ENCODE results near the gene INS.

The INS gene

DNA sequence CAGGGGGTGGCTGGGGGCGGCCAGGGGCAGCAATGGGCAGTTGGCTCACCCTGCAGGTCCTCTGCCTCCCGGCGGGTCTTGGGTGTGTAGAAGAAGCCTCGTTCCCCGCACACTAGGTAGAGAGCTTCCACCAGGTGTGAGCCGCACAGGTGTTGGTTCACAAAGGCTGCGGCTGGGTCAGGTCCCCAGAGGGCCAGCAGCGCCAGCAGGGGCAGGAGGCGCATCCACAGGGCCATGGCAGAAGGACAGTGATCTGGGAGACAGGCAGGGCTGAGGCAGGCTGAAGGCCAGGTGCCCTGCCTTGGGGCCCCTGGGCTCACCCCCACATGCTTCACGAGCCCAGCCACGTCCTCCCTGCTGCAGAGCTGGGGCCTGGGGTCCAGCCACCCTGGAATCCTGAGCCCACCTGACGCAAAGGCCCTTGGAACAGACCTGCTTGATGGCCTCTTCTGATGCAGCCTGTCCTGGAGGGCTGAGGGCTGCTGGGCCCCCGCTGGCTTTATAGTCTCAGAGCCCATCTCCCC, at the start of gene INS:
TSS of gene INS (minus strand) at position 474 of the 524 bp plus-strand sequence. CDS start at position 236, 238 bp downstream.
- DNase-seq = no peak

DNA sequence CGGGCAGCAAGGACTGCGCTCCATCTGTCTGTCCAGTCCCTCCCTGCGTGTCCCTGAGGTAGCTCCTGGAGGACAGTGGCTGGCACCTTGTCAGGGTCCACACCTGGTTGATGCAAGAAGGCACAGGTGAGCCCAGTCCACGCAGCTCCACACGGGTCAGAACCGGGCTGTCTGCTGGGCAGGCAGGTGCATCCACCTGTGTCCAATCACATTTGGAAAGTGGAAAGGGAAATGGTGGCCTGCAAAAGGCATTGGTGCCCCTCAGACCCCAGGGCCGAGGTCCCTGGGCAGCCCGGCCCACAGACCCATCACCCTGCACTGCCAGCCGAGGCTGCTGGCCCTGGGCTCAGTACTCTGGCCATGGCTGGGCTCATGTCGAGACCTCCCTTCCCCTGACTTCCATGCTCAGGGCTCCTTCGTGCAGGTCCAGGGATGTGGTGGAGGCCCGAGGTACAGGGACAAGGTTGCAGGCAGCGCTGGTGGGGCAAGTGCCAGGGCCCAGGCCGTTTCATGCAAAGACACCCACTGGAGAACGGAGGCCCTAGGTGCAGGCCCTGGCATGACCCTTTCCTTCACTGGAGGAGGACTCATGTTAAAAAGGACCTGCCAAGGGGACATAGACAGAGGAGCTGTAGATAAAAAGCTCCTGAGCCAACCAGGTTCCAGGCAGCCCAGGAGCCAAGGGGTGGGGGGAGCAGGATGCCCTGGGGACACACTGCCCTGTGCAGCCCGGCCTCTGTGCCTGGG, 49.5 kb upstream of the INS start:
- no peak for DNase-seq

DNA sequence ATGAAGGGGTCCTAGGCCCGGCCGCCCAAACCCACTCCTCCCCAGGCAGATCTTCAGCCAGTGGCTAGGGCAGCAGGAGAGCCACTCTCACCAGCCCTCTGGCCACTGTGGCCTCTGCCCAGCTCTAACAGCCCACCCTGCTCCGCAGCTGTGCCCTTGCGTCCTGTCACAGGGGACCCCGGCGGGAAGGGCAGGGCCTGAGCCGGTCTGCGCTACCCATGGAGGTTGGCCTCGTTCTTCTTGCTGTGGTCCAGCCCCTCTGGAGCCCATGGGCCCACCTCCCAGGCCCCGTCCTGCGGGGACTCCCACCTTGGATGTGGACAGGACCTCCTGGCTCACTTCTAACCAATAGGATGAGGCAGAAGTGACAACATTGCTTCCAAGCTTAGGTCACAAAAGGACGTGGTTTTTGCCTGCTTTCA, 48.9 kb upstream of the INS start:
- no peak for DNase-seq

DNA sequence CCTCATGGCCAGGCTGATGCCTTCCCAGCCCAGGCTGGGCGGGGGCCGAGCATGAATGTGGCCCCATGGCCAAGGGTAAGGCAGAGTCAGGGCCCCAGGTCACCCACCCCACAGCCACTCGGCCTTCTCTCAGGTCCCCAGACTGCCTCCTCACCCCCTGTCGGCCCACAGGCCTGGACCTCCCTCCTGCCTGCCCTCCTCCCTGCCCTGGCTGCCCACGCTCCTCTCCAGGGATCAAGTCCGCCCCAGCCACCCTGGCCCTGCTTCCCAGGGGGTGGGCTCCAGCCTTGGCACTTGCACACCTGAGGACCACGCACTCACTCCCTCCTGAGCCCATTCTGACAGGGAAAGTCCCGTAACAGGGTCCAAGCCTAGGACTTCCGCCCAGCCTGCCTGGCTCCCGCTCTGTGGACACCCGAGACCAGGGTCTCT, 48.4 kb upstream of the INS start:
- DNase-seq = no peak

DNA sequence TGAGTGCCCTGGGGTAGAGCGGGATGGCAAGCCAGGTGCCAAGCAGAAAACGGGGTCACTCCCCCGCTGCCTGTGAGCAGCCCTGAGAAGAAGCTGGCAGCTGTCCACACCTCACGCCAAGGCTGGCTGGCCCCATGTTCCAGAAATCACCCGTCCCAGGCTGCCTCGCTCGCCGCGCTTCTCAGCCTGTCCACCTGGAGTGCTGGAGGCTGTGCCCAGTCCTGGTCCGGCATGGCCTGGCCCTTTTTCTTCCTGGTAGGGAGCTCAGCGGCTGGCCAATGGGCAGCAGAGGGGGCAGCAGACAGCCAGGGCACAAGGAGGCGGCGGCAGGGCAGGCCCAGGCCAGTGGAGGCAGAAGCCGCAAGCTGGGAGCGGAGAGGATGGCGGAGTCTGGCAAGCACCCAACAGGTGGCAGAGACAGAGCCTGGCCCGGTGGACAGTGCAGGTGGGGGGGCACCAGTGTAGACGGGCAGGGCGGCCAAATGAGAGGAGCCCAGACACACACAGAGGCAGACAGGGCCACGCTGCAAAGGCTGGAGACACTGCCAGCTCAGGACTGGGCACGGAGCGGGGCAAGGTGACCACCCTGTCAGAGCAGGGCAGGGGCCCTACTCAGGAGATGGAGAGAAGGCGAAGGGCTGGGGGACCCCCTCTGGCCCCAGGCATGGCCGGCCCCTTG, 47.8 kb upstream of the INS start:
- DNase-seq = no peak

DNA sequence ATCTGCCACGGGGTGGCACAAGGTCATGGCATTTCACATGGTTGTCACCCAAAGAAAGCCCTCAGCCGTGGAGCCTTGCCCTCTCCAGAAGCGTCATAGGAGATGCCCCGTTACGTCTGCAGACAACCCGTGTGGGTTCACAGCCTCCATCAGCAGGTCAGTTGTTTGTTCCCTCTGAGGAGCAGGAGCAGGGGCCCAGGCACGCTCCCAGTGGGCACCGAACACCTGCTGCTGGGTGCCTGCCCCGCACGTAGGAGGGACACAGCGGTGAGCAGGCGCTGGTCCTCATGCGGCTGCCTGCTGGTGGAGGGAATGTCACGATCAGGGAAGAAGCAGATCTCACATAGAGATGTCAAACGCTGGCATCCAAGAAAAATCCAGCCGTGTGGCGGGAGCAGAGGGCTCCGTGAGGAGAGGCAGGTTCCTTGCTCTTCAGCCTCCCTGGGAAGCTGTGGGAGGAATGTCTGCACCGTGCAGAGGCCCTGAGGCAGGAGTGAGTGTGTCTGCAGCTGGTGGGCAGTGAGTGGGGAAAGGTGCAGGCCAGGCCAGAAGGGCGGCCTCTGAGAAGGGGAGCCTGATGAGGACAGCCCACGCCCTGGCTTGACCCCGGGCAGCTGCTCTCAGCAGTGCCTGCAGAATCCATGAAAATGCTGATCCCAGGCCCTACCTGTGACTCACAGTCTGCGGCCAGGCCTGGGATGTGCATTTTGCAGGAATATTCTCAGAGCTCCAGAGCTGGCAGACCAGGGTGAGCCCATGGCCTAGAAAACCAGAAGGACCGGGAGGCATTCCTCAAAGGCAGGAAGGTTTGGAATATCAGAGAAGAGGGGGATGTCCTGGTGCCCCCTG, 47.0 kb upstream of the INS start:
- DNase-seq = no peak

DNA sequence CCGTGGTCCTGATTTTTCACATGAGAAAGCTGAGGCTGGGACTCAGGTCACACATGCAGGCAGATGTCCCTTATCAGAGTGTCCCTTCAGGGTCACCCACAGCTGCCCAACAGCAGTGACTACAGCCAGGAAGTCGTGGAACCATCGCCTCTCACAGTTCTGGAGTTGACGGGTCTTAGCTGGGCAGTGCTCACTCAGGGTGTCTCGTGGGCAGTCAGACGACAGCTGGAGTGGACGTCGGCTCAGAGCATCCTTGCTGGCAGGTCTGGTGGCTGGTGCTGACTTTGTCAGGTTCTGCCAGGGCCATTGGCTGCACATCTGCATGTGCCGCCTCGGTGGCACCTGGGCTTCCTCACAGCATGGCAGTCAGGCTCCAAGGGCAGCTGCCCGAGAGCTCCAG, 46.2 kb upstream of the INS start:
- no peak for DNase-seq

DNA sequence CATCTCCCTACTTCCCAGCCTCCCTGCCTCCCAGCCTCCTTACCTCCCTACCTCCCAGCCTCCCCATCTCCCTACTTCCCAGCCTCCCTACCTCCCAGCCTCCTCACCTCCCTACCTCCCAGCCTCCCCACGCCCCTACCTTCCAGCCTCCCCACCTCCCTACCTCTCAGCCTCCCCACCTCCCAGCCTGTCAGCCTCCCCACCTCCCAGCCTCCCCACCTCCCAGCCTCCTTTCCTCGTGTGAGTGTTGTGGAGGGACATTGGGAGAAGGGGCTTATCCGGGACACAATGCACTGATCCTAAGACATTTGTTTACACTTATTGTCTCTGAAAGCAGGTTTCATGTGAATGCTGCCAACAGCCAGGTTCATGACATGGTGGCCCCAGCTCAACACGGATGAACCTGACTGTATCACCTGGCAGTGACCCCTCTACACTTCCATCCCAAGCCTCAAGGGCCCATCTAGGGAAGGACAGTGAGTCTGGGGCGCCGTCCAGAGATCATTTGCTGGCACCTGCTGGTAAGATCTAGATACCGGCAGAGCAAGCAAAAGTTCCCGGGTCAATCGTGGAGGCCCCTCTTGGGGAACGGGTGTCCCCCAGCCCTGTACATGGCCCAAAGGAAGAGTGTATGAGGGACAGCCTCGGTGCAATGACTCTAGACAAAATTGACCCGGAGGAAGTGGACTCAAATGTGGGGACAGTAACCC, 45.1 kb upstream of the INS start:
- DNase-seq = no peak

DNA sequence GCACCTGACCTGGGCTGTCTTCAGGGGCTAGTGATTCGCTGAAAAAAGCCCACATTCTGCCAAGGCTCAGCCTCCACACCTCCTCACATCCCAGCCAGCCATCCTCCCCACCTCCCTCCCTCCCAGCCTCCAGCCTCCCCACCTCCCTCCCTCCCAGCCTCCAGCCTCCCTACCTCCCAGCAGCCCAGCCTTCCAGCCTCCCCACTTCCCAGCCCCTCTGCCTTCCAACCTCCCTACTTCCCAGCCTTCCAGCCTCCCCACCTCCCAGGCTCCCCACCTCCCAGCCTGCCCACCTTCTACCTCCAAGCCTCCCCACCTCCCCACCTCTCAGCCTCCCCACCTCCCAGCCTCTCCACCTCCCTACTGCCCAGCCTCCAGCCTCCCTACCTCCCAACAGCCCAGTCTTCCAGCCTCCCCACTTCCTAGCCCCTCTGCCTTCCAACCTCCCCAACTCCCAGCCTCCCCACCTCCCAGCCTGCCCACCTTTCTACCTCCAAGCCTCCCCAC, 44.3 kb upstream of the INS start:
- no peak for DNase-seq

DNA sequence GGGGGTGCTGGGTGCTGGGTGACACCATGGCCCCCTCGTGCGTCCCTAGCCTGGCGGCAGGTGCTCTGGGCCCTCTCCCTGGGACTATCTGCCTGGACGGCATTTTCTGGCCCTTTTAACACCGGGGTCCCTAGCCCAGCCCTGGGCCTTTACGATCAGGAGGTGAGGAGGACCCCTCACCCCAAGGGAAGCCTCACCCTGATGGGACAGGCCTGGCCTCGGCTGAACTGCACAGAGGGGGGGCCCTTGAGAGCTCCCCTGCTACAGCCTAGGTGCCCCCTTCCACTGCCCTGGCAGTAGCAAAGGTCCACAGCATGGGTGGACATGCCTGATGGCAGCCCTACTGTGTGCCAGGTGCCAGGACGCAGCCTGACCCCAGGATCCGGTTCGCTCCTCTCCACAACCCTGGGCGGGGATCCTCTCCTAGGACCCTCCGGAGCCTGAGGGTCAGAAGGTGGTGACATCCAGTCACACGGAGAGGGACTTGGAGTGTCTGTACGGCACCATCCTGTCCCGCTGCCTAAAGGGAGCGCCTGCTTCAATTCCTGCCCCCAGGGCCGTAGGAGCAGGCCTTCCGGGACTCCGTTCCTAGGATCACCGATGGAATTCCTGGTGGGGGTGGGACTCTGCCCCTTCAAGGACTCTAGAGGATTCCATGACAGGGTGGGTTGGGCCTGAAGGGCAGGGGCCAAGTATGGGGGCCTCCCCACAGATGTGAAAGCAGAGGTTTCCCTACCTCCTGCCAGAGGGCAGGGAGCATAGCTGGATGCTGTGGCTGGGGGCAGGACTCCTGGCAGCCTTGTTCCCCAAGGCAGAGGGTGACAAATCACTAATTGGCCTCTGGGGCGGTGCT, 43.6 kb upstream of the INS start:
- no peak for DNase-seq

DNA sequence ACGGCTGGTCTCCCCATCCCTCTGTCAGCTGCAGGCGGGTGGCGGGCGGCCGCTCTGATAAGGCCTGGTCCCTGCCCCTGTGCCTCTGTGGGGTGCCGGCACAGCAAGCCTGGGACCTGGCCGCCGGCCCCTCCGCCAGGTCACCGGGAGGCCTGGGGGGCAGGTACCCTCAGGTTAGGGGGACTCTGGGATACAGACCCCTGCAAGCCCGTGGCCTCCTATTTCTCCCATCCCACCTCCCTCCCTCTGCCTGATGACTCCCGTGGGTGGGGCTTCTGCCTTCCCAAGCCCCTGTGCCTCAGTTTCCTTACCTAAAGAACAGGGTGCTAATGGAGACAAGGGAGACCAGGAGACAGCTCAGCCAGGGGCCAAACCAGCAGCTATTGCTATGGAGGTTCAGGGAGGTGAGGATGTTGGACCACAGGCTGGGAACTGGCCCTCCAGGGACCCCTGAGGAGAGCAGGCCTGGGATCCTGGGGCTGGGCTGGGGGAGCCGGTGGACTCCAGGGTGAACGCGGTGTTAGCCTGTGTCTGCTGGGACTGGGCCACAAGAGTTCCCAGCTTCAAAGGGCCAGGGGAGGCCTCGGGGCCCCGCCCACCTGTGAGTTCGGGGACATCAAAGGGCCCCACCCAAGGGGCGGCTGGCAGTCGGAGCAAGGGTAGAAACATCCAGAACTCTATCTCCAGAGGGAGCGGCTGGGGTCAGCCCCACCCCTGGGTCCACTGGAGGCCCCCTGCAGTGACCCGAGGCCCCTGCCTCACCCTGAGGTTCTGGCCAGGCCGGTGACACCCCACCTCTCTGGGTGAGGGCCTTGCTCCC, 42.6 kb upstream of the INS start:
- DNase-seq = no peak

DNA sequence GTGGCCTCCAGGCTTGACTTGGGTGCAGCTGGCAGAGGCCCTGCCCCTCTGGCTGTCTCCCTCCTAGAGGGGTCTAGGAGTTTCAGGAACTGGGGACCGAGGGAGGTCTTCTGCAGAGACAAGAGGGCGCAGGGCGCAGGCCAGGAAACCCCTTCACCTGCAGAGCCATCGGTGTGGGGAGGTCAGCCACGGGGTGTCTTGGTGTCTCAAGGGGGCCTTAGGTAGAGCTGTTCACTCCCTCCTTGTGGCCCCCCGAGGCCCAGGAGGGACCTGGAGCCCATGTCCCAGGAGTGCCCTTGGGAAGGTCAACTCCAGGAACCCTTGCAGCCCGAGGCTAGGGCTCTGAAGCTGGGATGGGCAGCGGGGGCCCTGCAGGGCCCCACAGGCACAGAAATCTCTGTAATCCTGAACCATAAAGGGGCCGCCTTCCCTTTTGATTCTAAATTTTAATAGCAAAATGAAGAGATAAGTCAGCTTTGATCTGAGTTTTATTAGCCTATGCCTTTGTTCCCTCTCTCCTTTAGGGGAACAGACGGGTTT, 42.0 kb upstream of the INS start:
- no peak for DNase-seq

DNA sequence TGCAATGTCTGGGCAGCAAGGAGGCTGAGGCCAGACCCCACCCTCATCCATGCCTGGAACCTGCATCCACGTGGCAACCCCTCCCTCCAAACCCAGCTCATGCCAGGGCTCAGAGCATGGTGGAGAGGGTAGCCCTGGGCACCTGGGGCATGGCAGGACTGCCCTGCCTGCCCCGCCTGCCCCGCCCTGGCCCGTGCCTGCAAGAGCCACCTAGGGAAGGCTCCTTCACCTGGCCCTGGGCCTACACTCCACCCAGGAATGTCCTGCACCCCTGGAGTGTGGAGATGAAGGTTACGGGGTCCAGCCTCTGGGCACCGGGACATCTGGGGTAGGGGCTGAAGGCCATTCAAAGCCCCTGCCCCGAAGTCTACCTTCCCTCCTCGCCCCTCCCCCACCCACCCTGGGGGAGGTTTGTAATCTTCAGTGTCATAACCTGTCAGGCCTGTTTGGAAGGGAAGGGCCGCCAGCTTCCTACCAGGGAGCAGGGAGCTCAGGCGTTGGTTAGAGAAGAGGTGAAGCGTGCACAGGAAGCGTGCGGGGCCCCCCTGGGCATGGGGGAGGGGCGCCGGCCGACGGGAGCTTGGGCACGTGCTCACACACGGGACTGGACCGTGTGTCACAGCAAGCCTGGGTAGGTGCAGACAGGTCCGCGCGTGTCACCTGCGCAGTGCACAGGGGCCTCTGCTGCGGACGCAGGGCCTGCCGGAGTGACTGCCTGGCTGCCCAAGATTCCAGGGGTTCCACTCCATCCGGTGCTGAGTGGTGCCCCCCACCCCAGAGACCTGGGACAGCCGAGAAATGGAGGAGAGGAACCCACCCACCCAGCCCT, 41.3 kb upstream of the INS start:
- DNase-seq = no peak

DNA sequence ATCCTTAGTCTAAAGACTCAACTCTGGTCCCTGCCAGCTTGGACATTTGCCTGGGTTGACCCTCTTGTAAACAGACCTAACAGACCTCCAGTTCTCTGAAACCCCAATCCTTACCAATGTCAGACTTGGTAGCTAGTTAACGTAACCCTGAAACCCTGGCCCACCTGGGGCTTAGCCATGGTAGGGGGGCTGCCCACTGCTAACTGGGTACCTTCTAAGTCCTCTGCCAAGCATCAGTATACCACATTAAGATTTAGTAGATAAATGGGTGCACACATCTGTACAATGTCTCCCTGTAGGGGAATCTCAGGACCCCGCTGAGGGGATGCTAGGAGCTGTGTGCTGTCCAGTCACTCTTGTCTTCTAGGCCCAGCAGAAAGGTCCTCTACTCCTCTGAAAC, 40.5 kb upstream of the INS start:
- no peak for DNase-seq

DNA sequence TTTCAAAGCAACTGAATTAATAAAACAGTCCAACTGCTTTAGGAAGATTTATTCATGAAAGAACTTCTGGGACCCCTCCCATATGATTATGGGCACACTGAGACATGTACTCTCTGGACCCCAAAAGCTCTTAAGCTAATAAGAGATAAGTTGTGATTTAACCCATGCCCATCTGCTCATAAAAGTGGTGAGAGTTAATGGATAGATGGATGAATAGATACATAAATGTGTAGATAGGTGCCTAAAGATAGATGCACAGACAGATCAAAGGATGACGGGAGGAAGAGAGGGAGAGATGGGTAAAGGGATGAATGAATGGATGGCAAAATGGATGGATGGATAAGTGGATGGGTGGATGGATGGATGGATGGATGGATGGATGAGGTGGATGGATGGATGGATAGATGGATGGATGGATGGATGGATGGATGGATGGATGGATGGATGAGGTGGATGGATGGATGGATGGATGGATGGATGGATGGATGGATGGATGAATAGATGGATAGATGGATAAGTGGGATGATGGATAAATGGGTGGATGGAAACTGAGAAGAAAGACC, 40.0 kb upstream of the INS start:
- DNase-seq = no peak

DNA sequence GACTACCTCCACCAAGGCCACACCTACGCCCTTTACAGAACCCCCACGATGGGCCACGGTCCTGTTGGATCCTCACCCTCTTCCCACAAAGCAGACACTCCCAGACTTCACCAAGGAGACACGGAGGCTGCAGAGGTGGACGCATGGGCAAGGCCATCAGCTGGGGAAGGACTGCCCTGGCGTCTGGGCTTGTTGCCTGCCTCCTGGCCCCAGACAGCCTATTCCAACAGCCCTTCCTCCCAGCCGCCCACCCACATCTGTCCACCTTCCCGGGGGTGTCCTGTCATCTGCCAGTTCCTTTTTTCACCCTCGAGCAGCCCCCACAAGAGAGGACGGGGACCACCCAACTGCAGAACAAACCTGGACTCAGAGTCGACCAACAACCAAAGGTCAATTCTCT, 39.5 kb upstream of the INS start:
- DNase-seq = no peak

DNA sequence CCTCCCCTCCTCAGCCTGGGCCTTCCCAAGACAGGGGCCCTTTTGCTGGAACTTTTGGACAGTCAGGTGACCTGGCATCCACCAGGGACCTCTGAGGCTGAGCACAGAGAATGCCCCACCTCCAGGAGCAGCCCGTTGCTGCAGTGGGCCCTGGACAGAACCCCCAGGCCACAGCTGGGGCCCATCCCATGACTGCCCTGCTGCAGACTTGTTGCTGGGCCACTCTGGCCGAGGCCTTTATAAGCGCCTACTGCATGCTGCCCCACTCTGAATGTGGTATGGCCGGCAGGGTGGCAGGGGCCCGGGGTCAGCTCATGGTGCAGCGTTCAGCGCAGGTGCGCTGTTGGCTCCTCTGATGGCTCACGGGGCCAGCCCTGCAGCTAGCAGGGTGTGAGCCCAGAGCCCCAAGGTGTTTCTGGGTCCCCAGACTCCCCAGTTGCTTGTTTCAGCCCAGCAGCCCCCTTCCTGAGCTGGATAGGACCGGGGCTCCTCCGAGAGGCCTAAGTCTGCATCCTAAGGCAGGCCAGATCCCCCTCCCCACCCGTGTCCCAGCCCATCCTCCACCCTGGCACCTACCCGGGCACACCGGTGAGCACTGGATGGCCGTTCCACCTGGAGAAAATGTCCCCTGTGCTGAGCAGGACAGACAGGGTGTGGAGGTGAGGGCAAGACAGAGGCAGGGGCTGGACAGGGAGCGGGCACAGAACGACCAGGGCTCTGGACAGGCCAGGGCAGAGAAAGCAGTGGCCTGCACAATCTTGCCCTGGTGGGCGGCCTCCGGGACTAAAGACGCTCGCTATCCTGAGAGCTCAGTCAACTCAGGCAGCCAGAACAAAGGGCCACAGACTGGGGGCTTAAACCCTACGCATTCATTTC, 38.7 kb upstream of the INS start:
- no peak for DNase-seq
